NCI-H2196 (cell line): Measurements from ENCODE around the gene DOP1A.

Source experiments
- DNase-seq: peaks from one replicate; lab custom pipeline; 2025; ENCODE audit not compliant: unreplicated experiment; lab: John Stamatoyannopoulos, UW

DOP1A gene

DNA sequence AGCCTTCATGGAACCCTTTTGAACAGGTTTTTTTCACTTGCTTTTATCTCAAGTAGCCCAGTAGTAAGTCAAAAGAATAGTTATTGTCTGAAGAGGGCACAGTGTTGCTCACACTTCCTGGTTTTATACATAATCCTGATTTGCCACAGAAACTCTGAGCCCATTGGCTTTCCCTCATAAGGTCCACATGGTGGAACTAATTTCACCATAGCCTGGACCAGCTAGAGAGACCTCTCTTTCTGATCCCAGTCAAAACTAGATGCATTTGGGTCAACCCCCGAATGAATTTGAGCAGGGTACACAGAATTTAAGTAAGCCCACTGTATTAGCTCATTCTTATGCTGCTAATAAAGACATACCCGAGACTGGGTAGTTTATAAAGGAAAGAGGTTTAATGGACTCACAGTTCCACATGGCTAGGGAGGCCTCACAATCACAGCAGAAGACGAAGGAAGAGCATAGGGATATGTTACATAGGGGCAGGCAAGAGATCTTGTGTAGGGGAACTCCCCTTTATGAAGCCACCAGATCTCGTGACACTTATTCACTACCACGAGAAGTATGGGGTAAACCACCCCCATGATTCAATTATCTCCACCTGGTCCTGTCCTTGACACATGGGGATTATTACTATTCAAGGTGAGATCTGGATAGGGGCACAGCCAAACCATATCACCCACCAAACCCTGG, 131.8 kb downstream of the DOP1A start:
- DNase-seq = no peak

DNA sequence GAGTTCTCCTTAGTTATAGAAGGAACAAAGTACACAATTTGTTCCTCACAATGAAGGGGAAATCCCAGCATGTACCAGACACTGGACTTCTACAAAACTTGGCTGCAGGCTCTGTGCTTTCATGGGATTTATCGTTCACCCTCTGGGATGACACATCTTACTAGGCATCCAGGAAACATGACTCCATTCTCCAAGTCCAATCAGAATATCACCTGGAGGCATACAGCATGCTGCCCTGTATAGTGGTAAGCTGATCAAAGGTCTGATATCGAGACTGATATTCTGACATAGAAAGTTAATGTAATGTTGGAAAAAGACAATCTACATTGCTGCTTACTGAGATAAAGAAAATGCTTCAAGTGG, 132.4 kb downstream of the DOP1A start:
- DNase-seq = no peak

DNA sequence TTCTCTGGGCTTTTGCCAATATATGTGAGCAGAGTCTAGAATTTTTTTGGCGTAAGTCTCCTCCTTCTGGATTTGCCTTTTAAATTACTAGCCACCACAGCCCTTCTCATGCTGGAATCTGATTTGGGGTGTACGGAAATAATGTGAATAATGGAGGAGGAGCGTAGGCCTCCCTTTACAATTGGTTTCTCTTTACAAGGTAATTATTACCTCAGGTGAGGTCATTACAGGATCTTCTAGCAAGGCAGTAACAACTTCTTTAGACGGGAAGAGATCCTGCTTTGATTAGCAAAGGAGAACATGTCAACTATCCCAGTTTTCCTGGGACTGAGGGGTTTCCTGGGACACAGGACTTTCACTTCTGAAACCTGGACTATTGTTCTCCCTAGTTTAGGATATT, 134.6 kb downstream of the DOP1A start:
- no peak for DNase-seq

DNA sequence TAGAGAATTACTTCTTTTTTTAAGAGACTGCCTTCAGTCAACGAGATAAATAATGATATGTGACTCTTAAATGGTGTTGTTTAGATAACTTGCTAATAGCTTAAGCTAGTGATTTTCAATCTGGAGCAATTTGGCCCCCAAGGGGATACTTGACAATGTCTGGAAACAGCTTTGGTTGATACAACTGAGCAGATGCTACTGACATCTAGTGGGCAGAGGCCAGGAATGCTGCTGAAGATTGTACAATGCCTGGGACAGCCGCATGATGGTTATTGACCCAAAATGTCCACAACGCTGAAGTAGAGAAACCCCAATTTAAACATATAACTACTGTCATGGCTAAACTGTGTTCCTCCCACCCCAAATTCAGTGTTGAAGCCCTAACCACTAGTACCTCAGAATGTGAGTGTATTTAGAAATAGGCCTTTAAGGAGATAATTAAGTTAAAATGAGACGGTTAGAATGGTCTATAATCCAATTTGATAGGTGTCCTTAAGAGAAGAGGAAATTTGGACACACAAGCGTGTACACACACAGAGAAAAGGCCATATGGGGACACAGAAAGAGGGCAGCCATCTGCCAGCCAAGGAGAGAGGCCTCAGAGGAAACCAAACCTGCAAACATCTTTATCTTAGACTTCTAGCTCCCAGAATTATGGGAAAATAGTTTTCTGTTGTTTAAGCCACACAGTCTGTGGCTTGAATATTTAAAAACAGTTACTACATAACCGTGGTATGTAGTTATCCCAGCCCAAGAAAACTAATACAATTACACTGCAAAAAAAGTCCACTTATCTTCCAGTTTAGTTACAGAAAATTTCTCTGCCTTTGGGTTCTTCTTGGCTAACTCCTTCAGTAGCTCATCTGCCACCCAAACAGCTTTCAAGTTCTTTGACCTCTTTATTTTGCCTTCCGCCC, 147.9 kb downstream of the DOP1A start:
- DNase-seq = peak; percentile 66

DNA sequence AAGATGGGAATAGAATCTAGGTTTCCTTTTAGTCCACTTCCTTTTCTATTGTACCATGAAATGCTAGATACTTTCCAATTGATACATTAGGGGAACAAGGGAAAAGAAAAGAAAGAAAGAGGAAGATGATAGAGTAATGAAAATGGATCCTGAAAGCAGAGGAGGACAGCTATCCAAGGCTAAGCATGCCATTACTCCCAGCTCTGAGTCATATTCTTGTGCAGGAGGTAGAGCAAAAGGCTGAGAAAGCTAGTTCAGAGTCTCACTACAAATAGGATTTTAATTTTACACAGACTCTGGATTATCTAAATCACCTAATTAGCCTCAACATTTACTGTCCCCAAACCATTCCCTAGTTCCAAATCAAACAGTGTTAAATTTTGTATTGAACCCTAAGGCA, 149.3 kb downstream of the DOP1A start:
- DNase-seq = no peak
